ENCODE data around the gene GFRA1. TPM values are rescaled to one million over a fixed set of nuclear protein-coding genes. Genes with fewer than 3 reads are reported as not detected.

Gene GFRA1
- total and polyA plus RNA-seq, 2 of the 4 experiments (the other 2 are of a cell fraction), result 9.1 to 9.3 TPM

DNA sequence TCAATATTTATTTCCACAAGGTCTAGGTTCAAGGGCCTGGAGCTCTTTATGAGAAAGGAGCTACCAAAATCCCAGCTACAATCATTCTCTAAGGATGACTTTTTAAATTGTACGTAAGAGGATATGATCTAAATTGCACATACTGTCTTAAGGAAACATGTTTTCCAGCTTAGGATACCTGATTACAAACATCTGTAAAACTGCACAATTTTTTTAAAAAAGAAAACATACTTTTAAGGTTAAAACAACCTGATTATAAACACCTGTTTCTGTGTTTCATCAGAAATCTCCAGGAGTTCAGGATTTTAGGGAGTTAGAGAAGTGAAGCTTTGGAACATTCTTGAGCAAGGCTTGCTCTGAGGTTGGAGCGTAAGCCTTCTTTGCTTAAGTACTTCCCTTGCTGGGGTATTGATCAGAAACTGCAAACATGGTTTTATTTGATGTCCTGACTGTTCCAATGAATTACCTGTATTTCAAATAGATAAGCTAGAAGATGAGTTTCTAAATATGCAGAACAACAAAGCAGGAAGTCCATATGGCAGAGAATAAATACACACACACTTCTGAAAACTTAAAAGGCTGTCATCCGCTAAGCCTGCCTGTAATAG, 248.6 kb downstream of the GFRA1 start:
- Histone ChIP-seq H3K27ac (ENCODE audit: insufficient read depth, low read length) (no peak overlapping the region), H3K4me1 (ENCODE audit: control insufficient read depth, insufficient read depth, low read length) (no peaks in the 10 kb centered on the region), H3K56ac (ENCODE audit: extremely low read depth, insufficient read depth, low read length) (no peak overlapping the region), H2AK5ac (ENCODE audit: low read depth, low read length) (no peak overlapping the region), H3K18ac (ENCODE audit: low read depth, low read length) (no peak overlapping the region), H2BK20ac (ENCODE audit: low read depth, low read length) (no peak overlapping the region), H4K5ac (ENCODE audit: low read depth, low read length) (no peak overlapping the region), H2BK5ac (ENCODE audit: low read depth, low read length, poor library complexity, severe bottlenecking) (no peak overlapping the region), H4K20me1 (ENCODE audit: insufficient read depth, low read length) (no peaks in the 10 kb centered on the region), H3K14ac (replicated peaks; ENCODE audit: low read depth, low read length) (no peak overlapping the region), H3K36me3 (ENCODE audit: control insufficient read depth, insufficient read depth, low read length) (no peaks in the 10 kb centered on the region), H4K91ac (ENCODE audit: insufficient read depth, low read depth, low read length) (no peak overlapping the region), H2BK15ac (ENCODE audit: low read depth, low read length) (no peak overlapping the region), H2AFZ (replicated peaks; ENCODE audit: low read length, poor library complexity) (no peak overlapping the region), H3K4me3 (ENCODE audit: insufficient read depth, low read depth, low read length) (no peak overlapping the region), H3K4ac (ENCODE audit: low read depth, low read length) (no peak overlapping the region), H3K4me2 (ENCODE audit: low read depth, low read length) (no peak overlapping the region), H3K23ac (ENCODE audit: low read depth, low read length) (no peak overlapping the region), H3K9ac (ENCODE audit: low read depth, low read length) (no peak overlapping the region), H3K79me1 (ENCODE audit: low read depth in 1 of 2, low read length in 2 of 2) (no peaks in the 10 kb centered on the region), H4K8ac (ENCODE audit: low read depth in 2 of 2, low read length in 2 of 2) (no peak overlapping the region), H2BK120ac (ENCODE audit: low read depth, low read length) (no peak overlapping the region), H3K27me3 (ENCODE audit: control insufficient read depth, insufficient read depth, low read length) (no peaks in the 10 kb centered on the region), H2AK9ac (replicated peaks; ENCODE audit: low read depth, low read length, poor library complexity) (no peak overlapping the region), H3K9me1 (ENCODE audit: insufficient read depth, low read length) (no peaks in the 10 kb centered on the region), H3K9me3 (ENCODE audit: control insufficient read depth, insufficient read depth, low read length) (no peaks in the 10 kb centered on the region)
- DNase-seq (no peak), ATAC-seq (ENCODE audit: low read depth) (no peak)
- no CpG with 5 or more reads among the region's 3 CpGs for WGBS, 2 experiments (ENCODE audit: extremely low coverage in 2 of 2, insufficient read length in 1 of 2)
- intact Hi-C loops (cut with micrococcal nuclease) (no loop called here), dilution Hi-C loops (cut with HindIII; ENCODE audit: low sequenced_read_pairs, unreplicated experiment) (no loop called here), in situ Hi-C loops (cut with MboI; ENCODE audit: low sequenced_read_pairs) (no loop called here)
- ChIA-PET POLR2A (ENCODE audit: unreplicated experiment) (no interaction called here), CTCF (interaction anchor here (1.2 kb wide), 1 partner anchor 8 kb away, joined by 3 read pairs; no protein-coding TSS in a partner anchor)
- BruUV-seq (replicated peaks), result no TSS peak
- TF ChIP-seq SMC3 (IDR thresholded peaks at IDR 0.05; ENCODE audit: low read depth, low read length), result no peak
- TF ChIP-seq MXI1 (IDR thresholded peaks at IDR 0.05; ENCODE audit: borderline replicate concordance, low read depth, low read length), result no peak
- TF ChIP-seq, protein P1, sequence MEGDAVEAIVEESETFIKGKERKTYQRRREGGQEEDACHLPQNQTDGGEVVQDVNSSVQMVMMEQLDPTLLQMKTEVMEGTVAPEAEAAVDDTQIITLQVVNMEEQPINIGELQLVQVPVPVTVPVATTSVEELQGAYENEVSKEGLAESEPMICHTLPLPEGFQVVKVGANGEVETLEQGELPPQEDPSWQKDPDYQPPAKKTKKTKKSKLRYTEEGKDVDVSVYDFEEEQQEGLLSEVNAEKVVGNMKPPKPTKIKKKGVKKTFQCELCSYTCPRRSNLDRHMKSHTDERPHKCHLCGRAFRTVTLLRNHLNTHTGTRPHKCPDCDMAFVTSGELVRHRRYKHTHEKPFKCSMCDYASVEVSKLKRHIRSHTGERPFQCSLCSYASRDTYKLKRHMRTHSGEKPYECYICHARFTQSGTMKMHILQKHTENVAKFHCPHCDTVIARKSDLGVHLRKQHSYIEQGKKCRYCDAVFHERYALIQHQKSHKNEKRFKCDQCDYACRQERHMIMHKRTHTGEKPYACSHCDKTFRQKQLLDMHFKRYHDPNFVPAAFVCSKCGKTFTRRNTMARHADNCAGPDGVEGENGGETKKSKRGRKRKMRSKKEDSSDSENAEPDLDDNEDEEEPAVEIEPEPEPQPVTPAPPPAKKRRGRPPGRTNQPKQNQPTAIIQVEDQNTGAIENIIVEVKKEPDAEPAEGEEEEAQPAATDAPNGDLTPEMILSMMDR (conservative IDR thresholded peaks at IDR 0.05; ENCODE audit: low read depth, low read length), result no peak
- no peak for TF ChIP-seq RAD21 (IDR thresholded peaks at IDR 0.05; ENCODE audit: low read length)
- no peak for TF ChIP-seq BHLHE40 (IDR thresholded peaks at IDR 0.05; ENCODE audit: low read depth, low read length)
- no peak for TF ChIP-seq POLR2A (IDR thresholded peaks at IDR 0.05; ENCODE audit: low read depth, low read length)
- TF ChIP-seq, protein P2, sequence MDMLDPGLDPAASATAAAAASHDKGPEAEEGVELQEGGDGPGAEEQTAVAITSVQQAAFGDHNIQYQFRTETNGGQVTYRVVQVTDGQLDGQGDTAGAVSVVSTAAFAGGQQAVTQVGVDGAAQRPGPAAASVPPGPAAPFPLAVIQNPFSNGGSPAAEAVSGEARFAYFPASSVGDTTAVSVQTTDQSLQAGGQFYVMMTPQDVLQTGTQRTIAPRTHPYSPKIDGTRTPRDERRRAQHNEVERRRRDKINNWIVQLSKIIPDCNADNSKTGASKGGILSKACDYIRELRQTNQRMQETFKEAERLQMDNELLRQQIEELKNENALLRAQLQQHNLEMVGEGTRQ (IDR thresholded peaks at IDR 0.05; ENCODE audit: low read depth, low read length), result no peak
- TF ChIP-seq RCOR1 (IDR thresholded peaks at IDR 0.05; ENCODE audit: insufficient replicate concordance, low read length), result no peak
- no peak for TF ChIP-seq CHD1 (IDR thresholded peaks at IDR 0.05; ENCODE audit: low read depth, low read length)
- TF ChIP-seq RFX5 (IDR thresholded peaks at IDR 0.05; ENCODE audit: low read depth, low read length), result no peak
- TF ChIP-seq FOS (IDR thresholded peaks at IDR 0.05; ENCODE audit: low read depth, low read length), result no peak
- no peak for TF ChIP-seq NFE2L2 (IDR thresholded peaks at IDR 0.05; ENCODE audit: low read depth, low read length)
- no peak for TF ChIP-seq MAZ (IDR thresholded peaks at IDR 0.05; ENCODE audit: borderline replicate concordance, low read depth, low read length)
